ENCODE measurements around the gene TNPO1. TPM values are rescaled to one million over a fixed set of nuclear protein-coding genes. Genes with fewer than 3 reads are reported as not detected.

Gene TNPO1
- total and polyA plus RNA-seq, 10 of the 15 experiments (the other 5 are each of a cell fraction or from before 2014, with no cell fraction given) = 18.1 to 123 (median 79.2) TPM

GRCh38 chr5:72816284-72817075, at the start of gene TNPO1 (continued):
- peak; percentile 95 for TF ChIP-seq BMI1 (IDR thresholded peaks at IDR 0.05; ENCODE audit: borderline replicate concordance)
- no peak for TF ChIP-seq PAX8 (IDR thresholded peaks at IDR 0.05)
- no peak for TF ChIP-seq CHD1 (IDR thresholded peaks at IDR 0.05; ENCODE audit: low read depth, low read length)
- TF ChIP-seq HSF1 (IDR thresholded peaks at IDR 0.05; ENCODE audit: low read depth, low read length) = no peak
- peak; percentile 10 for TF ChIP-seq BACH1 (IDR thresholded peaks at IDR 0.05; ENCODE audit: borderline replicate concordance)
- no peak for TF ChIP-seq ZBTB33 (IDR thresholded peaks at IDR 0.05)
- TF ChIP-seq YBX1 (IDR thresholded peaks at IDR 0.05) = no peak
- no peak for TF ChIP-seq SMAD1 (IDR thresholded peaks at IDR 0.05; ENCODE audit: low read depth, partially characterized antibody)
- no peak for TF ChIP-seq SIX5 (IDR thresholded peaks at IDR 0.05; ENCODE audit: low read depth, low read length, severe bottlenecking)
- peak; percentile 87 for TF ChIP-seq POLR2AphosphoS5 (IDR thresholded peaks at IDR 0.05; ENCODE audit: low read length)
- TF ChIP-seq NFIC (IDR thresholded peaks at IDR 0.05; ENCODE audit: low read depth, low read length) = no peak
- no peak for TF ChIP-seq ATF7 (IDR thresholded peaks at IDR 0.05; ENCODE audit: low read depth)
- no peak for TF ChIP-seq ATF3 (IDR thresholded peaks at IDR 0.05; ENCODE audit: borderline replicate concordance, extremely low read depth, low read depth, low read length)
- peak; percentile 89 for TF ChIP-seq YY1 (IDR thresholded peaks at IDR 0.05; ENCODE audit: low read depth, low read length)
- peak in 1 of 2 experiments; percentile 61; a peak in 1 of 3 replicates for TF ChIP-seq EGR1 (IDR thresholded peaks at IDR 0.05; ENCODE audit: borderline replicate concordance in 1 of 2, low read depth in 2 of 2, low read length in 2 of 2)
- 0 out of 2 replicates have a peak, but pooled peaks have one; percentile 62 for TF ChIP-seq RBBP5 (conservative IDR thresholded peaks at IDR 0.05)
- no peak for TF ChIP-seq IKZF2 (IDR thresholded peaks at IDR 0.05)
- no peak for TF ChIP-seq SUZ12 (IDR thresholded peaks at IDR 0.05; ENCODE audit: unreplicated experiment)
- TF ChIP-seq NKRF (conservative IDR thresholded peaks at IDR 0.05) = peak; percentile 62; the same call in 1 of the 2 replicates
- TF ChIP-seq EP300 (IDR thresholded peaks at IDR 0.05; ENCODE audit: borderline replicate concordance in 1 of 2, control insufficient read depth in 1 of 2, low read depth in 2 of 2, low read length in 2 of 2) = no peak
- peak; percentile 29; the same call in 1 of the 2 replicates for TF ChIP-seq RUNX3 (IDR thresholded peaks at IDR 0.05; ENCODE audit: low read length)
- TF ChIP-seq FOXM1 (IDR thresholded peaks at IDR 0.05; ENCODE audit: low read depth, low read length) = no peak
- TF ChIP-seq BHLHE40 (IDR thresholded peaks at IDR 0.05; ENCODE audit: borderline replicate concordance in 1 of 2, low read depth in 2 of 2, low read length in 1 of 2) = peak; percentile 10 to 40; a peak in 1 of 4 replicates
- TF ChIP-seq RAD51 (IDR thresholded peaks at IDR 0.05) = no peak
- 0 out of 2 replicates have a peak, but pooled peaks have one; percentile 73 for TF ChIP-seq ASH2L (IDR thresholded peaks at IDR 0.05; ENCODE audit: borderline replicate concordance, low read depth)

Data from GM12878 (cell line).